ENCODE measurements around the gene PLXNA2.

PLXNA2 gene

GRCh38 chr1:208108213-208108608, 136.0 kb downstream of the PLXNA2 start:
- no peak for DNase-seq

- no peak for DNase-seq
Observed at GRCh38 chr1:208107425-208108212, 136.6 kb downstream of the PLXNA2 start.

DNA sequence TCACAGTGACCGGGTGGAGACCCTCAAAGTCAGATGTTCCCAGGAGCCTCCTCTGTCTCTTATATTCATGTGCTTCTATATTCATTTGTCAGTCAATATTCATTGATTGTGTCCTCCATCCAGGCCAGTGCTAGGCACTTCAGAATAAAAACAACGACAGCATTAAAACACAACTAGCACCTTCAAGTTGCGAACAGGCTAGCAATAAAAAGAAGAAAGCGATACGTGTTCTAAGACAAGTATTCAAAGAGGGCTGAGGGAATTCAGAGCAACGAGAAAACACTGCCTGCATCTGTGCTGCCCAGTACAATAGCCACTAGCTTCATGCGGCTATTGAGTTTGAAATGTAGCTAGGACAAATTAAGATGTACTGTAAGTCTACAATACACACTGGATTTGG, 138.0 kb downstream of the PLXNA2 start:
- no peak for DNase-seq

- DNase-seq: peak; percentile 48
Observed at GRCh38 chr1:208105756-208106155, 138.4 kb downstream of the PLXNA2 start.

DNA sequence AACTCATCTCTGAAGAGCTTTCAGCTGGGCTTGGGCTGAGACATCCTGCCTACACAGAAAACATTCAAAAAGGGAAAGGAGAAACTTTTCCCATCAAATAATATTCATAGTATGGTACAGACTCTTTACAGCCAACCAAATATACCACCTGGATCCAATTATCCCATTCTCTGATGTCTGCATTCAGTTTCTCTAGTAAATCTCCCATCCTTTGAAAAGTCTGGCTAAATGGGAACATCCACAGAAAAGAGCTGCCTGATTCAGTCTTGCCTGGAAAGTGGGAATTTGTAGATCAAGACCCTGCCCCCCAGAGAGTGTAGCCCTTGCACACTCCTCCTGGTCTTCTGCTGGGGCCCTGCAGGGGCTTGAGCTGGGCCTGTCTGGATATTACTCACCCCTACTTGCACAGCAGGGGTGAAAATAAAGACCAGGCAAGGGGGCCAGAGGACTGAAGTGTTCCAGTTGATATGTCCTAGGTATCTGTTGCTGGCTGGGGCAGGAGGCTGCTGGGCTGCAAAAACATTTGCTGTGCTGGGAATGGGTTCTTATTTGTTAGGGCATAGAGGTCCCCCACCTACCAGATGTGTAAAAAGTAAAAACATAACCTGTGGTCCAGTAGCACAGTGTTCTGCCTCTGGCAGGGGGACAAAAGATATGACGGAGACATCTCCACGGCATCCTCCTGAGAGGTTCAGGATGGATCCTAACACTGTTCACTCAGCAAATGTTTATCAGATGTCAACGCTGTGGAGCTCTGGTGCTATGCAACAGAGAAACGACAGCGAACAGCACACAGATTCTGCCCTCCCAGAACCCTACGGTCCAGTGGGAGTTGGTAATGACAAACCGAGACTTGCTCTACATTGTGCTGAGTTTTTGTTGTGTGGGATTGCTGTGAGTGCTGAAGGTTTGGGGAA, 140.3 kb downstream of the PLXNA2 start:
- DNase-seq: no peak

GRCh38 chr1:208101661-208102431, 142.3 kb downstream of the PLXNA2 start:
- DNase-seq: peak; percentile 56

GRCh38 chr1:208100906-208101305, 143.3 kb downstream of the PLXNA2 start:
- DNase-seq: no peak

GRCh38 chr1:208100106-208100505, 144.1 kb downstream of the PLXNA2 start:
- no peak for DNase-seq

DNA sequence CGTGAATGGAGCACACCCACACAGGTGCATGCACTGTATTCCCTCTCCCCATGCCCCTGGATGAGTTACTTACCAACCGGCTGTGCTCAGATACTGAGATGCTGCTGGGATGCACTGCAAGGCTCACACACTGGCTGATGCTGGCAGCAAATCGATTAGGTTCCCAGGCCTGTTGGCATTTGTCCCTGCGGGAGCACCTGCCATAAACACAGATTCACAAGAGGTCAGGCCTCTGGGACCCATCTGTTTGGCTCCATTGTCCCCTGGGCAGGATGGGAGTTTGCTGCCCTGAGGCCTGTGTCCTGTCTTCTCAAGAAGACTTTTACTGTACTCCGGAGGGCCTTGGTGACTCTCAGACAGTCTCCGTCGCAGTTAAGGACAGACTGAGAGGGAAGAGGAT, 145.4 kb downstream of the PLXNA2 start:
- peak; percentile 67 for DNase-seq

DNA sequence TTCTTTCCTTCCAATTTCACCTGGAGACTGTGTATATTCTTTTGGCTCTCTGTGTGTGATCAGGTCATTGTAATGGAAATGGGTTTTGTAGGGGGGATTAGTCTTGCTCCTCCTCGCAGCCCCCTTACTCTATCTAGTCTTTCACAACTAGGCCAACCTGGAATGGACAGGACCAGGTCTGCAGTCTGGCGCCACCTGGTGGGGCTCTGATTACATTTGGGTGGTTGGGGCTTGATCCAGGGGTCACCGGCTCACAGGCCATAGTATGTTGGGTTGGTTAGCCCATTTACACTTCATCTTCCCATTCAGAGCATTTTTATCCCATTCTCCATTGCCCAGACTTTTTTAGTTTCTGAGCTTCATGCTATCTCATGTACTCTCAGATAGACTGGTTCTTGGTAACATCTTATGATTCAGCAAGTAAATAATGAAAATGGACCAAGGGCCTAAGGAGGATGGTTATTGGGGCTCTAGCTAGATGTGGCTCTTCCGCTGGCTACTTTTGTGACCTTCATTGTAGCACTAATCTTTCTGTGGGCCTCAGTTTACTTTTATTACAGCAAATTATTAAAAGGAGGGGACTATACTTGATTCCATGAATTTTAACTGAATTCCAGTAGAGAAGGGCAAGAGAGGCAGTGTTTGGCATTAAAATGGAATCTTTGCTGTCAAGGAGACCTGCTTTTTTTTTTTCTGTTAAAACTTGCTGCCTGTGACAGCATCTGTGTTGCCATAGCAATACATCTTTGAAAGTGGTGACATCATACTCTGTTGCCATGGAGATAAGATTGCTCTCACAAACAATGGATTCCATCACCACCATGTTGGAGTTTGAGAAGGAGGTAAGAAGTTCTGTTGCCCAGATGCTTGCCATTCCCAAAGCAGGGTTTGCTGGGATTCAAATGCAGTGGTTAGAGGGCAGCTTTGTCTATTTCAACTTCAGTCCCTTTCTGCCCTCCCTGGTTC, 150.1 kb downstream of the PLXNA2 start:
- peak; percentile 79 for DNase-seq

DNA sequence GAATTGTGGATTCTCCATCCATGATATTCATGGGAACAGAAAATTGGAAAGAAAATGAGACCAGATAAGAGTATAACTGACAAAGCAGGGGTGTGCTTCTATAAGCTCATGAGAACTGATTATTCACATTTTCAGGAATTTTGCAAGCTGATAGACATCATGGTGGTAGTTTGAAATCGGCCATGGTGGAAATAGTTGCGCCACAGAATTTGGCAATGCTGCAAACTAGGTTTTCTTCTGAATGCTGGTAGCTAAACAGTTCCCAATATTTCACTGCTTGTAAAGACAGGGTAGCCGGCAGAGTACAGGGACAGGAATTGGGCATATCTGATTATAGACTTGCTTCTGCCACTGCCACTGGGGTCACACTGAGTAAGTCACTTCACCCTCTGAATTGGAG, 151.1 kb downstream of the PLXNA2 start:
- DNase-seq: no peak

DNA sequence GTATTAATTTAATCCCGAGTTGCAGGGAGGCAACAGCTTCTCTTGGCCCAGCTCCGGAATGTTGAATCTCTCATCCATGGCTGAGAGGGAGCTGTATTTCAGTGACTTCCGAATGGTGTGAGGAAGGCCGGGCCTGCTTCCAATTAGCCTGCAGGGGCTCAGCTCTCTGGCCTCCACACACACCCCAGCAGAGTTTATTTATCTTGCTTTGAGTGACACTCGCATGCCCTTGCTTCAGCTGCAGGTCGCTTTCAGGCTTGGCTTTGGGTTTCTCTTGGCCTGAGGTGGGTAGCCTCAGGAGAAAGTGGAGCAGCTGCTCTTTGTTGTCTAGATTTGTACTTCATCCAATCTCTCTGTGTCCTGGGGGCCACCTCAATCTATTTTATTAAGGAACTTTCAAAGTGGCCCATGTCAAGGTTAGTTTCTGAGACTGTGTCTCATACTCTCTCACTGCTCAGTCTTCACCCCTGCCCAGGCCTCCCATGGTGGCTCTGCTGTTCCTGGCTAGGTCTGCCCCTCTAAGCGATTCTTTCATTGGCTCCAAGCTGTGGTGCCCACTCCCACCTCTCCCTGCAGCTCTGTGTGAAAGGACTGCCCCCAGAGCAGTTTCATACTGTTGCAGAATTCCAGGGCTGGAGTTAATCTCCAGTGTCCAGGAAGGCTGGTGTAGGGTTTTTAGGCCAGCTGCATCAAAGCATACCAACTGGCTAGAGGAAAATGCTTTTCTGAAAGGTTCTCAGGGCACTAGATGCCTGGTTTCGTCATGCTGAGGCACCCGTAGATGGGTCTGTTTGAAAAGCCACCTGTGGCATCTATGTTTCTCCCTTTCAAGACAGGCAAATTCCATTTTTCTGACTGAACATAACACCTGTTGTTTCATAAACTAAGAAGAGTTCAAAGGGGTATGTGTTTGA, 153.5 kb downstream of the PLXNA2 start:
- no peak for DNase-seq

- no peak for DNase-seq
Observed at GRCh38 chr1:208089761-208090370, 154.3 kb downstream of the PLXNA2 start.

- DNase-seq: no peak
Observed at GRCh38 chr1:208089149-208089548, 155.0 kb downstream of the PLXNA2 start.

DNA sequence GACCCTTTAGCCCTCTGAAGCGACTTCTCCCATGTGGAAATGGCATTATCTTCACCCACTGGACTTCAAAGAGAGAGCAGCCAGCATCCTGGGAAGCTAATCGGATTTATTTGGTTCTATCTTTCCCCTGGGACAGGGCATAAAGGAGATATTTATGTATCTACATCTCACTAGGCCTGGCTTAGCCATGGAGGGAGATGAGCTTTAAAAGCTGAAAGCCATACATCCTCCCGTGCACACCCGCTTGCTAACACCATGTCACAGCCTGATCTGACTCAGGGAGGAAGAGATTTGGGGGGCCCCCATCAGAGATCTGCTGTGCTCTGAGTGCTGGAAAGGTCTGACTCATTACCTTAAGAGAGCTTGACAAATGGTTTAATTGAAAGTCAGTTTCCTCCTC, 155.9 kb downstream of the PLXNA2 start:
- no peak for DNase-seq

DNA sequence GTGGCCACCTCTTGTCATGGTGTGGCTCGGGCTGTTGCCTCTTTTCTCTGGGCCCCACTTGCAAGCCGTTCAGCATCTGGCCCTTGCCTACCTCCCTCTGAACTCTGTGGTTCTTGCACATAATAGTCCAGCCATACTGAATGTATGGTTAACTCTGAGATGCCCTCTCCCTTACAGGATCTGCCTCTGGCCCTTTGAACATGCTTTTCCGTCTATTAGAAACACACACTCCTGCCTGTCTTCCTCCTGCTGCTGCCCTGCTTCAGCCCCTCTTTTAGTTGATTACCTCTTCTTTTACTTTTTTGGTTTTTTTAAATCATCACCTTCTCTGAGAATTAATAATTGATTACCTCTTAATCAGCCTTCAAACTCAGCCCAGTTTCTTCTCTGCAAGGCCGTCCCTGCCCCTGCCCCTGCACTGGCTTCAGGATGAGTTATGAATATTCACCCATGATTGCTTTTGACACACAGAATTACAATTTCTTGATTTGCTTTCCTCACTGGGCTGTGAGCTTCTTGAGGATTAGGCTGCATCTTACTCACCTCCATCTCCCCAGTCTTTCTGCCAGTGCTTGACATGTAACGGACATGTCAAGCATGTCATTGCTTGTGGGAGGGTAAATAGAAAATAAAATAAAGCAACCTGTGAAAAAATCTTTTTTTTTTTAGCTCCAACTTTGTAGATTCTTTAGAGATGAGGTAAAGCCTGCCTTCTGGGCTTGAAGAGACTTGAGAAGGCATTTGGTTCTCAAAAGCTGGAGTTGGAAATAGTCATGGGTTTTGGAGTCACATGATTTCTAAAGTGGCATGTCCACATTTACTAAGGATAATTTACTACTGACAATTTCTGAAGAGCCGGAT, 158.3 kb downstream of the PLXNA2 start:
- DNase-seq: peak; percentile 75

- no peak for DNase-seq
Observed at GRCh38 chr1:208084764-208085163, 159.4 kb downstream of the PLXNA2 start.

DNA sequence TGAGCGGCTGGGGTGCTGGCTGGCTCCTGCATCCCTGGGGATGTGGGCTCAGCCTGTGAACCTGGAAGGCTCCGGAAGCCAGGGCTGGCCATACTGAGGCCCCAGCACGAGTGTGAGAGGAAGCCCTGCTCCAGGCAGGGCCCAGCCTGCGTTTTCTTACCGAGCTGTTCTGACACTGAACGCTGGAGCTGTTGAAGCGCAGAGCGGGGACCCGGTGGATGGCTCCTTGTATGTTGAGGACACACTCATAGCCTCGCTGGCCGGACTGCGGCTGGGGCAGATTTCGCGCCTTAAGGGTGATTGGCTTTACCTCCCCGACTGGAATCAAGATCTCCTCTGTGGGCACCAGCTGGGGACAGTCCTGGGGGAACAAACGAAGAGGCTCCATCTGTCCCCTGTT, 160.0 kb downstream of the PLXNA2 start:
- DNase-seq: no peak

GRCh38 chr1:208083715-208084085, 160.5 kb downstream of the PLXNA2 start:
- no peak for DNase-seq

All from retina (tissue), 1 donor.